Ascending aorta (tissue), 2 donors: ENCODE data around the gene EMC8. TPM values are rescaled to one million over a fixed set of nuclear protein-coding genes. Genes with fewer than 3 reads are reported as not detected.

Source experiments
- DNase-seq, 2 donors: peaks; one replicate each; pipeline ENCODE4 v3.0.0-alpha.2; 2019; ENCODE audit warnings: low spot score in 2 of 2
- H3K27ac ChIP-seq, 2 donors: fragments of 200-600 bp; sonication (generic); one replicate each; pipeline ENCODE4 v1.5.1; 2016 to 2017; ENCODE audit warnings: mild to moderate bottlenecking in 1 of 2
- H3K27me3 ChIP-seq: fragments of 200-600 bp; sonication (generic); one replicate; pipeline ENCODE4 v1.5.1; 2017
- H3K36me3 ChIP-seq, 2 donors: fragments of 200-600 bp; sonication (generic); one replicate each; pipeline ENCODE4 v1.5.1; 2016
- H3K4me1 ChIP-seq, 2 donors: fragments of 200-600 bp; sonication (generic); one replicate each; pipeline ENCODE4 v1.5.1; 2016 to 2017; ENCODE audit warnings: mild to moderate bottlenecking in 1 of 2
- H3K4me3 ChIP-seq, 2 donors: fragments of 200-600 bp; sonication (generic); one replicate each; pipeline ENCODE4 v1.5.1; 2016 to 2017; ENCODE audit warnings: mild to moderate bottlenecking in 1 of 2
- H3K9me3 ChIP-seq, 2 donors: fragments of 200-600 bp; sonication (generic); one replicate each; pipeline ENCODE4 v1.5.1; 2016
- CTCF ChIP-seq, 3 experiments: fragments of 200-600 bp in 2 of 3; fragments of 450-650 bp in 1 of 3; sonication (generic) in 2 of 3; IDR thresholded peaks; one replicate each; pipeline ENCODE4 v1.5.1; 2016 to 2019; ENCODE audit warnings: antibody characterized with exemption in 3 of 3, mild to moderate bottlenecking in 1 of 3, moderate library complexity in 1 of 3
- intact Hi-C: fragments of 100-400 bp; cut with DNase I; formaldehyde crosslinking; loops from one replicate; pipeline ENCODE4 v1.15.1; 2023
- total RNA-seq: library from RNA; depleted of rRNA; stranded (reverse); fragments of >200 nt; gene quantifications from one replicate; pipeline ENCODE4 v1.1.0, GENCODE V29; 2016

Gene EMC8
- total RNA-seq, 1 donor from 2014 or later = 11.9 TPM

- Histone ChIP-seq H3K9me3 (no peaks in the 10 kb centered on the region), H3K27ac (no peak overlapping the region), H3K27me3 (no peaks in the 10 kb centered on the region), H3K4me1 (no peaks in the 10 kb centered on the region), H3K36me3 (no peaks in the 10 kb centered on the region), H3K4me3 (no peak overlapping the region)
- TF ChIP-seq CTCF (IDR thresholded peaks at IDR 0.05) = no peak
- intact Hi-C loops = no loop called here
- no peak for DNase-seq
Observed at GRCh38 chr16:85733839-85734170, 65.5 kb downstream of the EMC8 start.

GRCh38 chr16:85733155-85733838 lies 66.0 kb downstream of the EMC8 start:
- DNase-seq = no peak
- TF ChIP-seq CTCF (IDR thresholded peaks at IDR 0.05) = no peak
- Histone ChIP-seq H3K4me1 (no peaks in the 10 kb centered on the region), H3K36me3 (no peaks in the 10 kb centered on the region), H3K9me3 (no peaks in the 10 kb centered on the region), H3K27ac (no peak overlapping the region), H3K27me3 (no peaks in the 10 kb centered on the region), H3K4me3 (no peak overlapping the region)
- intact Hi-C loops = no loop called here

- no peaks in the 10 kb centered on the region for H3K27me3 ChIP-seq
- DNase-seq = no peak
- no peaks in the 10 kb centered on the region for H3K4me1 ChIP-seq
- intact Hi-C loops = no loop called here
- no peak overlapping the region for H3K4me3 ChIP-seq
- H3K27ac ChIP-seq = no peak overlapping the region
- no peak for TF ChIP-seq CTCF (IDR thresholded peaks at IDR 0.05)
- no peaks in the 10 kb centered on the region for H3K36me3 ChIP-seq
- no peaks in the 10 kb centered on the region for H3K9me3 ChIP-seq
Observed at GRCh38 chr16:85731179-85731578, 68.2 kb downstream of the EMC8 start.

- intact Hi-C loops = no loop called here
- H3K27me3 ChIP-seq = no peaks in the 10 kb centered on the region
- DNase-seq = no peak
- no peak for TF ChIP-seq CTCF (IDR thresholded peaks at IDR 0.05)
- H3K4me1 ChIP-seq = no peaks in the 10 kb centered on the region
- H3K9me3 ChIP-seq = no peaks in the 10 kb centered on the region
- H3K36me3 ChIP-seq = no peaks in the 10 kb centered on the region
- no peak overlapping the region for H3K27ac ChIP-seq
- no peak overlapping the region for H3K4me3 ChIP-seq
Observed at GRCh38 chr16:85730186-85730465, 69.2 kb downstream of the EMC8 start.

- no peak for TF ChIP-seq CTCF (IDR thresholded peaks at IDR 0.05)
- Histone ChIP-seq H3K27ac (no peak overlapping the region), H3K36me3 (no peaks in the 10 kb centered on the region), H3K4me3 (no peak overlapping the region), H3K4me1 (no peaks in the 10 kb centered on the region), H3K27me3 (no peaks in the 10 kb centered on the region), H3K9me3 (no peaks in the 10 kb centered on the region)
- no peak for DNase-seq
- intact Hi-C loops = no loop called here
Observed at GRCh38 chr16:85729452-85730185, 69.7 kb downstream of the EMC8 start.
